SK-N-SH (cell line): ENCODE measurements around the gene SLC39A13. TPM values are rescaled to one million over a fixed set of nuclear protein-coding genes. Genes with fewer than 3 reads are reported as not detected.

Experiments
- CTCF ChIA-PET: fragments of 300-600, 350-600 bp; formaldehyde crosslinking; extraction: SDS; loops from one replicate; lab custom pipeline; 2021; lab: Yijun Ruan, JAX
- POLR2A ChIA-PET: fragments of 350-600 bp; sonication (Branson Sonifier 250); formaldehyde crosslinking; extraction: SDS; loops from one replicate; lab custom pipeline; 2020; ENCODE audit warnings: antibody characterized with exemption, inconsistent platforms; lab: Yijun Ruan, JAX
- DNase-seq: peaks from one replicate; pipeline ENCODE4 v3.0.0; 2012
- H2AFZ ChIP-seq: fragments of 200-600 bp; sonication (generic); 2 replicates; pipeline ENCODE4 v1.8.1; 2016; ENCODE audit warnings: antibody characterized with exemption, mild to moderate bottlenecking, low read depth
- H3F3A ChIP-seq: fragments of 200-600 bp; sonication (generic); replicated peaks from 2 replicates; pipeline ENCODE3; 2016; ENCODE audit warnings: antibody characterized with exemption, mild to moderate bottlenecking; ENCODE audit not compliant: insufficient read depth
- H3K27ac ChIP-seq, 2 experiments: fragments of 200-500 bp in 1 of 2; fragments of 200-600 bp in 1 of 2; sonication (Bioruptor generic) in 1 of 2; sonication (generic), shearing (Covaris generic) in 1 of 2; 2 replicates each; pipeline versions ENCODE4 v1.5.1 to v1.6.1; 2014 to 2016; ENCODE audit warnings: low read depth in 2 of 2, inconsistent platforms in 1 of 2, low read length in 1 of 2, mild to moderate bottlenecking in 1 of 2, mixed read lengths in 1 of 2
- H3K27me3 ChIP-seq: fragments of 200-600 bp; sonication (generic), shearing (Covaris generic); 2 replicates; pipeline ENCODE4 v1.6.1; 2016; ENCODE audit warnings: mixed run types; ENCODE audit not compliant: insufficient read depth
- H3K36me3 ChIP-seq, 2 experiments: fragments of 200-500 bp in 1 of 2; fragments of 200-600 bp in 1 of 2; sonication (Bioruptor generic) in 1 of 2; sonication (generic) in 1 of 2; replicated peaks in 1 of 2; 2 replicates each; pipeline versions ENCODE3 to v1.5.1; 2014 to 2016; ENCODE audit warnings: low read length in 1 of 2, mild to moderate bottlenecking in 1 of 2; ENCODE audit not compliant: insufficient read depth in 2 of 2, control insufficient read depth in 1 of 2
- H3K4me1 ChIP-seq, 2 experiments: fragments of 200-500 bp in 1 of 2; fragments of 200-600 bp in 1 of 2; sonication (Bioruptor generic) in 1 of 2; sonication (generic), shearing (Covaris generic) in 1 of 2; 2 replicates each; pipeline versions ENCODE4 v1.5.1 to v1.6.1; 2014 to 2016; ENCODE audit warnings: low read depth in 1 of 2, low read length in 1 of 2, mixed run types in 1 of 2; ENCODE audit not compliant: insufficient read depth in 2 of 2, control insufficient read depth in 1 of 2
- H3K4me2 ChIP-seq: fragments of 200-600 bp; sonication (generic), shearing (Covaris generic); 2 replicates; pipeline ENCODE4 v1.6.1; 2017; ENCODE audit warnings: mixed run types
- H3K4me3 ChIP-seq, 2 experiments: fragments of 200-500 bp in 1 of 2; fragments of 200-600 bp in 1 of 2; sonication (Bioruptor generic) in 1 of 2; sonication (generic), shearing (Covaris generic) in 1 of 2; 2 replicates each; pipeline versions ENCODE4 v1.5.1 to v1.8.1; 2014 to 2016; ENCODE audit warnings: low read depth in 2 of 2, inconsistent platforms in 1 of 2, low read length in 1 of 2, mild to moderate bottlenecking in 1 of 2, mixed read lengths in 1 of 2, moderate library complexity in 1 of 2
- H3K79me2 ChIP-seq: fragments of 200-600 bp; sonication (generic); 2 replicates; pipeline ENCODE4 v1.8.1; 2017; ENCODE audit warnings: mild to moderate bottlenecking; ENCODE audit not compliant: insufficient read depth
- H3K9ac ChIP-seq: fragments of 200-600 bp; sonication (generic); 2 replicates; pipeline ENCODE4 v1.6.1; 2017; ENCODE audit warnings: mixed run types
- H3K9me2 ChIP-seq: fragments of 200-600 bp; sonication (generic); 2 replicates; pipeline ENCODE4 v1.6.1; 2017; ENCODE audit warnings: mixed run types
- H3K9me3 ChIP-seq: fragments of 200-600 bp; sonication (generic); 2 replicates; pipeline ENCODE4 v1.6.1; 2017; ENCODE audit warnings: mixed run types, mild to moderate bottlenecking, moderate library complexity
- H4K20me1 ChIP-seq: fragments of 200-600 bp; sonication (generic); 2 replicates; pipeline ENCODE4 v1.6.1; 2017; ENCODE audit warnings: mild to moderate bottlenecking, mixed run types; ENCODE audit not compliant: insufficient read depth
- CHD2 ChIP-seq: fragments of 150-350 bp; IDR thresholded peaks from 2 replicates; pipeline ENCODE4 v1.6.1; 2018; ENCODE audit warnings: low read length; ENCODE audit not compliant: partially characterized antibody
- MAX ChIP-seq: IDR thresholded peaks from 2 replicates; pipeline ENCODE4 v1.4.0; 2012; ENCODE audit warnings: low read depth
- MEF2A ChIP-seq: IDR thresholded peaks from 2 replicates; pipeline ENCODE4 v1.4.0; 2012; ENCODE audit warnings: low read depth, borderline replicate concordance
- RAD21 ChIP-seq: IDR thresholded peaks from 2 replicates; pipeline ENCODE4 v1.6.1; 2012; ENCODE audit warnings: mild to moderate bottlenecking, low read length
- REST ChIP-seq: IDR thresholded peaks from 2 replicates; pipeline ENCODE4 v1.6.1; 2012; ENCODE audit warnings: mild to moderate bottlenecking, low read depth, low read length, moderate library complexity
- SIN3A ChIP-seq: IDR thresholded peaks from 2 replicates; pipeline ENCODE4 v1.6.1; 2012; ENCODE audit warnings: low read depth, mild to moderate bottlenecking, low read length, moderate library complexity, borderline replicate concordance
- TAF1 ChIP-seq: IDR thresholded peaks from 2 replicates; pipeline ENCODE4 v1.6.1; 2012; ENCODE audit warnings: low read depth, mild to moderate bottlenecking, low read length, moderate library complexity, borderline replicate concordance
- USF2 ChIP-seq: fragments of 150-350 bp; IDR thresholded peaks from 2 replicates; pipeline ENCODE4 v1.6.1; 2017; ENCODE audit warnings: antibody characterized with exemption, low read length, low read depth, borderline replicate concordance
- YY1 ChIP-seq: IDR thresholded peaks from 2 replicates; pipeline ENCODE4 v1.4.0; 2012; ENCODE audit warnings: low read depth, mild to moderate bottlenecking
- WGBS: methylation state at CpG from one replicate; pipeline ENCODE4 v1.1.6; 2017; ENCODE audit warnings: low lambda C conversion rate; 5-methylcytosine and 5-hydroxymethylcytosine counted together
- polyA plus RNA-seq, 3 experiments: library from polyadenylated mRNA; depleted of rRNA; stranded (reverse); fragments of >200 nt; gene quantifications; 2 replicates each; pipeline ENCODE4 v1.2.3, GENCODE V29; 2012
- TF ChIP-seq, protein P1 (sequence below): fragments of 200-600 bp; sonication (generic); IDR thresholded peaks from 2 replicates; pipeline ENCODE4 v1.6.1; 2017; ENCODE audit warnings: antibody characterized with exemption, mild to moderate bottlenecking, moderate library complexity

SLC39A13 gene
- polyA plus RNA-seq, 1 of the 3 experiments (the other 2 are of a cell fraction): 65.5 TPM

GRCh38 chr11:47403571-47403970, 4.8 kb upstream of the SLC39A13 start:
- Histone ChIP-seq H3K4me2 (no peak overlapping the region), H3K4me3 (no peak overlapping the region), H3K36me3 (no peaks in the 10 kb centered on the region), H2AFZ (no peak overlapping the region), H4K20me1 (no peaks in the 10 kb centered on the region), H3K4me1 (peaks cover 13 to 26% of the 10 kb centered on the region in 2 experiments; a peak in 3 of 4 replicates), H3K79me2 (peaks cover under 1% of the 10 kb centered on the region; the same call in 1 of the 2 replicates), H3F3A (peaks cover 24% of the 10 kb centered on the region), H3K9me2 (no peaks in the 10 kb centered on the region), H3K9me3 (no peaks in the 10 kb centered on the region), H3K9ac (no peak overlapping the region), H3K27me3 (no peaks in the 10 kb centered on the region), H3K27ac (no peak overlapping the region)
- POLR2A ChIA-PET: no interaction called here
- WGBS: 73% methylated on average over 2 of the region's 3 CpGs
- no peak for DNase-seq
- TF ChIP-seq YY1: no peak
- TF ChIP-seq RAD21: no peak
- no peak for TF ChIP-seq USF2
- TF ChIP-seq MEF2A: no peak
- TF ChIP-seq, protein P1, sequence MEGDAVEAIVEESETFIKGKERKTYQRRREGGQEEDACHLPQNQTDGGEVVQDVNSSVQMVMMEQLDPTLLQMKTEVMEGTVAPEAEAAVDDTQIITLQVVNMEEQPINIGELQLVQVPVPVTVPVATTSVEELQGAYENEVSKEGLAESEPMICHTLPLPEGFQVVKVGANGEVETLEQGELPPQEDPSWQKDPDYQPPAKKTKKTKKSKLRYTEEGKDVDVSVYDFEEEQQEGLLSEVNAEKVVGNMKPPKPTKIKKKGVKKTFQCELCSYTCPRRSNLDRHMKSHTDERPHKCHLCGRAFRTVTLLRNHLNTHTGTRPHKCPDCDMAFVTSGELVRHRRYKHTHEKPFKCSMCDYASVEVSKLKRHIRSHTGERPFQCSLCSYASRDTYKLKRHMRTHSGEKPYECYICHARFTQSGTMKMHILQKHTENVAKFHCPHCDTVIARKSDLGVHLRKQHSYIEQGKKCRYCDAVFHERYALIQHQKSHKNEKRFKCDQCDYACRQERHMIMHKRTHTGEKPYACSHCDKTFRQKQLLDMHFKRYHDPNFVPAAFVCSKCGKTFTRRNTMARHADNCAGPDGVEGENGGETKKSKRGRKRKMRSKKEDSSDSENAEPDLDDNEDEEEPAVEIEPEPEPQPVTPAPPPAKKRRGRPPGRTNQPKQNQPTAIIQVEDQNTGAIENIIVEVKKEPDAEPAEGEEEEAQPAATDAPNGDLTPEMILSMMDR: no peak
- no peak for TF ChIP-seq TAF1
- TF ChIP-seq REST: no peak
- TF ChIP-seq CHD2: no peak
- no peak for TF ChIP-seq SIN3A
- no peak for TF ChIP-seq MAX
- CTCF ChIA-PET: interaction anchor here (1.1 to 20.7 kb wide), 3 partner anchors 9 to 104 kb away, joined by 3 to 239 read pairs (median 15); no protein-coding TSS in a partner anchor
